ENCODE measurements around the gene BRSK2.
A peak's percentile ranks its signal among the peaks of the same experiment; 100 is the strongest.

Gene BRSK2

GRCh38 chr11:1381793-1382425 lies 7.8 kb upstream of the BRSK2 start:
- DNase-seq (ENCODE audit: low read depth): no peak
- H3K4me3 ChIP-seq (replicated peaks; ENCODE audit: low read depth, low read length): no peak overlapping the region
- TF ChIP-seq, protein P1, sequence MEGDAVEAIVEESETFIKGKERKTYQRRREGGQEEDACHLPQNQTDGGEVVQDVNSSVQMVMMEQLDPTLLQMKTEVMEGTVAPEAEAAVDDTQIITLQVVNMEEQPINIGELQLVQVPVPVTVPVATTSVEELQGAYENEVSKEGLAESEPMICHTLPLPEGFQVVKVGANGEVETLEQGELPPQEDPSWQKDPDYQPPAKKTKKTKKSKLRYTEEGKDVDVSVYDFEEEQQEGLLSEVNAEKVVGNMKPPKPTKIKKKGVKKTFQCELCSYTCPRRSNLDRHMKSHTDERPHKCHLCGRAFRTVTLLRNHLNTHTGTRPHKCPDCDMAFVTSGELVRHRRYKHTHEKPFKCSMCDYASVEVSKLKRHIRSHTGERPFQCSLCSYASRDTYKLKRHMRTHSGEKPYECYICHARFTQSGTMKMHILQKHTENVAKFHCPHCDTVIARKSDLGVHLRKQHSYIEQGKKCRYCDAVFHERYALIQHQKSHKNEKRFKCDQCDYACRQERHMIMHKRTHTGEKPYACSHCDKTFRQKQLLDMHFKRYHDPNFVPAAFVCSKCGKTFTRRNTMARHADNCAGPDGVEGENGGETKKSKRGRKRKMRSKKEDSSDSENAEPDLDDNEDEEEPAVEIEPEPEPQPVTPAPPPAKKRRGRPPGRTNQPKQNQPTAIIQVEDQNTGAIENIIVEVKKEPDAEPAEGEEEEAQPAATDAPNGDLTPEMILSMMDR (IDR thresholded peaks at IDR 0.05; ENCODE audit: low read length, missing control alignments): no peak

GRCh38 chr11:1382429-1382828 lies 7.3 kb upstream of the BRSK2 start:
- DNase-seq (ENCODE audit: low read depth): no peak
- no peak overlapping the region for H3K4me3 ChIP-seq (replicated peaks; ENCODE audit: low read depth, low read length)
- TF ChIP-seq, protein P1 (IDR thresholded peaks at IDR 0.05; ENCODE audit: low read length, missing control alignments): no peak

- H3K4me3 ChIP-seq (replicated peaks; ENCODE audit: low read depth, low read length): peak overlapping the region; percentile 52
- TF ChIP-seq, protein P1 (IDR thresholded peaks at IDR 0.05; ENCODE audit: low read length, missing control alignments): no peak
- DNase-seq (ENCODE audit: low read depth): peak; percentile 70
These were observed 6.7 kb upstream of the BRSK2 start for GRCh38 chr11:1382831-1383607.

GRCh38 chr11:1384199-1384970 lies 5.3 kb upstream of the BRSK2 start:
- DNase-seq (ENCODE audit: low read depth): no peak
- TF ChIP-seq, protein P1 (IDR thresholded peaks at IDR 0.05; ENCODE audit: low read length, missing control alignments): no peak
- H3K4me3 ChIP-seq (replicated peaks; ENCODE audit: low read depth, low read length): no peak overlapping the region

DNA sequence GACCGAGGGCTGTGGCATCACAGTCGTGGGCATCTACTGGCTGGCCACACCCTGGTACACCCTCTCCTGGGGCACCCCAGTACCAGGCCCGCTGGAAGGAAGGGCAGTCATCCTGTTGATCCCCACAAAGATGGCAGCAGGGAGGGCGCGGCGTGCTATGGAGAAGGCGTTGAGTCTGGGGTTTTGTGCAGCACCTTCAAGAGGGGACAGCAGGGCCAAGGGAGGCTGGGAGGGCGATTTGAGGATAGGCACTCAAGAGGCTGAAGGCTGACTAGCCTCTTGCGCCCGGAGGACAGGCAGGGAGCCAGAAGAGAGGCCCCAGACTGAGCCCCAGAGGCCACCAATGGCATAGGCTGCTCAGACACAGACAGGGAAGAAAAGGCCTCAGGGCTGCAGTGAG lies 2.2 kb upstream of the BRSK2 start:
- H3K4me3 ChIP-seq (replicated peaks; ENCODE audit: low read depth, low read length): no peak overlapping the region
- no peak for DNase-seq (ENCODE audit: low read depth)
- TF ChIP-seq, protein P1 (IDR thresholded peaks at IDR 0.05; ENCODE audit: low read length, missing control alignments): no peak

- DNase-seq (ENCODE audit: low read depth): no peak
- TF ChIP-seq, protein P1 (IDR thresholded peaks at IDR 0.05; ENCODE audit: low read length, missing control alignments): no peak
- H3K4me3 ChIP-seq (replicated peaks; ENCODE audit: low read depth, low read length): no peak overlapping the region
These were observed 1.6 kb upstream of the BRSK2 start for GRCh38 chr11:1387961-1388762.

Data from fibroblast of pulmonary artery (primary cell).